NCI-H345 (cell line): ENCODE measurements around the gene CEP41.
A peak's percentile ranks its signal among the peaks of the same experiment; 100 is the strongest.
"Not testable (repeated sequence)": the region's sequence is repeated elsewhere in the genome, so short reads cannot be mapped to it uniquely, and the experiment has no call there.

Experiments
- DNase-seq: peaks from one replicate; lab custom pipeline; 2025; lab: John Stamatoyannopoulos, UW

Gene CEP41

GRCh38 chr7:130387628-130388403 lies 53.0 kb downstream of the CEP41 start:
- no peak for DNase-seq

GRCh38 chr7:130387306-130387627 lies 53.5 kb downstream of the CEP41 start:
- no peak for DNase-seq

GRCh38 chr7:130386876-130387275 lies 53.9 kb downstream of the CEP41 start:
- DNase-seq: no peak

GRCh38 chr7:130385600-130386066 lies 55.2 kb downstream of the CEP41 start:
- DNase-seq: no peak

GRCh38 chr7:130384841-130385599 lies 55.8 kb downstream of the CEP41 start:
- no peak for DNase-seq

GRCh38 chr7:130384371-130384801 lies 56.4 kb downstream of the CEP41 start:
- no peak for DNase-seq

- no peak for DNase-seq
These were observed 57.4 kb downstream of the CEP41 start for GRCh38 chr7:130383187-130383980.

- DNase-seq: no peak
These were observed 59.1 kb downstream of the CEP41 start for GRCh38 chr7:130381468-130382312.

GRCh38 chr7:130380861-130381455 lies 59.9 kb downstream of the CEP41 start:
- no peak for DNase-seq

GRCh38 chr7:130379921-130380860 lies 60.6 kb downstream of the CEP41 start, which contains the start of gene CPA1:
TSS of gene CPA1 (plus strand) at chr7:130380494. CDS start at chr7:130380521, 27 bp downstream.
- DNase-seq: no peak

- DNase-seq: no peak
These were observed 61.3 kb downstream of the CEP41 start for GRCh38 chr7:130379532-130379920.

GRCh38 chr7:130379019-130379418 lies 61.8 kb downstream of the CEP41 start:
- DNase-seq: no peak

GRCh38 chr7:130377178-130377577 lies 63.6 kb downstream of the CEP41 start:
- no peak for DNase-seq

GRCh38 chr7:130376461-130376860 lies 64.4 kb downstream of the CEP41 start:
- DNase-seq: not testable (repeated sequence)

- no peak for DNase-seq
These were observed 66.3 kb downstream of the CEP41 start for GRCh38 chr7:130374507-130374906.

- no peak for DNase-seq
These were observed 68.2 kb downstream of the CEP41 start for GRCh38 chr7:130372402-130373165.

GRCh38 chr7:130371046-130371445 lies 69.8 kb downstream of the CEP41 start:
- peak; percentile 10 for DNase-seq

- DNase-seq: no peak
These were observed 70.8 kb downstream of the CEP41 start for GRCh38 chr7:130369831-130370550.
